Mammary epithelial cell (primary cell): ENCODE measurements around the gene CEP162.

Experiments used
- EZH2 ChIP-seq: IDR thresholded peaks from 2 replicates; pipeline ENCODE4 v1.6.1; 2012; ENCODE audit warnings: low read length, inconsistent platforms, borderline replicate concordance
- TF ChIP-seq, protein P1 (sequence below), 2 donors: IDR thresholded peaks in 1 of 2; conservative IDR thresholded peaks in 1 of 2; 2 replicates each; pipeline ENCODE4 v1.5.1; 2011 to 2012; ENCODE audit warnings: inconsistent platforms in 2 of 2, low read length in 2 of 2, mild to moderate bottlenecking in 2 of 2, control low read depth in 1 of 2, low read depth in 1 of 2; ENCODE audit not compliant: insufficient read depth in 1 of 2; ENCODE audit errors: extremely low read depth in 1 of 2

DNA sequence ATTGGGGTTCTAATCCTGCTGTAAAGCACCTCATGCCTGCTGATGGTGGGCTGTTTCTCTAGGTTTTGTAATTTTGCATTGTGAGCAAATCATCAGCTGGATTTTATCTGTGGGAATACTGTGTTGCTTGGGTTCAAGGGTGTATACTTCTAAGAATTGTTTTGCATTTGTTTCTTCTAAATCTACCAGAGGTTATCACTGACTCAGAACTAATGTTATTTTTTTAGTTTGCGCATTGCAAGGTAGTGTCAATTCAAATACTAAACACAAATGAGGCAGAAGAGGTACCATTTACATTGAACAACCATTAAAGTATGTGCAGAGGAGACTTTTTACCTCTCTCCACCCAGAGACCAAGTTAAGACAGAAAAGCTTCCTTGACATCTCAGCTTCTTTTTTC lies 60.0 kb downstream of the CEP162 start:
- TF ChIP-seq, protein P1, sequence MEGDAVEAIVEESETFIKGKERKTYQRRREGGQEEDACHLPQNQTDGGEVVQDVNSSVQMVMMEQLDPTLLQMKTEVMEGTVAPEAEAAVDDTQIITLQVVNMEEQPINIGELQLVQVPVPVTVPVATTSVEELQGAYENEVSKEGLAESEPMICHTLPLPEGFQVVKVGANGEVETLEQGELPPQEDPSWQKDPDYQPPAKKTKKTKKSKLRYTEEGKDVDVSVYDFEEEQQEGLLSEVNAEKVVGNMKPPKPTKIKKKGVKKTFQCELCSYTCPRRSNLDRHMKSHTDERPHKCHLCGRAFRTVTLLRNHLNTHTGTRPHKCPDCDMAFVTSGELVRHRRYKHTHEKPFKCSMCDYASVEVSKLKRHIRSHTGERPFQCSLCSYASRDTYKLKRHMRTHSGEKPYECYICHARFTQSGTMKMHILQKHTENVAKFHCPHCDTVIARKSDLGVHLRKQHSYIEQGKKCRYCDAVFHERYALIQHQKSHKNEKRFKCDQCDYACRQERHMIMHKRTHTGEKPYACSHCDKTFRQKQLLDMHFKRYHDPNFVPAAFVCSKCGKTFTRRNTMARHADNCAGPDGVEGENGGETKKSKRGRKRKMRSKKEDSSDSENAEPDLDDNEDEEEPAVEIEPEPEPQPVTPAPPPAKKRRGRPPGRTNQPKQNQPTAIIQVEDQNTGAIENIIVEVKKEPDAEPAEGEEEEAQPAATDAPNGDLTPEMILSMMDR (conservative IDR thresholded peaks at IDR 0.05 in 1 of 2, IDR thresholded peaks at IDR 0.05 in 1 of 2; ENCODE audit: extremely low read depth in 1 of 2, insufficient read depth in 1 of 2, low read depth in 1 of 2, low read length in 2 of 2) = no peak
- no peak for TF ChIP-seq EZH2
